Gastroesophageal sphincter (tissue), 4 donors: ENCODE results near the gene TULP1. TPM values are rescaled to one million over a fixed set of nuclear protein-coding genes. Genes with fewer than 3 reads are reported as not detected.
A peak's percentile ranks its signal among the peaks of the same experiment; 100 is the strongest.

Experiments
- ATAC-seq: fragments of 150-250 bp; one replicate; pipeline ENCODE4 v1.9.1; 2016; ENCODE audit warnings: mild to moderate bottlenecking, moderate library complexity
- H3K27ac ChIP-seq, 4 donors: fragments of 200-600 bp; sonication (generic) in 3 of 4; 1 replicate in 3 of 4; 2 replicates in 1 of 4; pipeline ENCODE4 v1.5.1; 2016 to 2019
- H3K27me3 ChIP-seq: fragments of 200-600 bp; sonication (generic); one replicate; pipeline ENCODE4 v1.5.1; 2019
- H3K36me3 ChIP-seq, 2 donors: fragments of 200-600 bp; sonication (generic); one replicate each; pipeline ENCODE4 v1.5.1; 2019; ENCODE audit warnings: control low read depth in 1 of 2
- H3K4me1 ChIP-seq, 3 donors: fragments of 200-600 bp; sonication (generic); 1 replicate in 2 of 3; 2 replicates in 1 of 3; pipeline ENCODE4 v1.5.1; 2016 to 2019; ENCODE audit warnings: control low read depth in 2 of 3
- H3K4me3 ChIP-seq, 2 donors: fragments of 200-600 bp; sonication (generic); one replicate each; pipeline ENCODE4 v1.5.1; 2019; ENCODE audit warnings: mild to moderate bottlenecking in 1 of 2, moderate library complexity in 1 of 2
- H3K9me3 ChIP-seq, 3 donors: fragments of 200-600 bp; sonication (generic); one replicate each; pipeline ENCODE4 v1.5.1; 2017 to 2019; ENCODE audit warnings: control low read depth in 2 of 3
- EP300 ChIP-seq: sonication (generic); formaldehyde crosslinking; IDR thresholded peaks from one replicate; pipeline ENCODE4 v1.6.1; 2017; ENCODE audit warnings: antibody characterized with exemption, mild to moderate bottlenecking
- POLR2A ChIP-seq, 2 donors: fragments of 450-650 bp; IDR thresholded peaks; one replicate each; pipeline ENCODE4 v1.6.1; 2017; ENCODE audit warnings: antibody characterized with exemption in 2 of 2, mild to moderate bottlenecking in 2 of 2, moderate library complexity in 1 of 2
- POLR2AphosphoS5 ChIP-seq: sonication (generic); formaldehyde crosslinking; IDR thresholded peaks from one replicate; pipeline ENCODE4 v1.6.1; 2017; ENCODE audit warnings: antibody characterized with exemption
- WGBS, 2 donors: methylation state at CpG; one replicate each; pipeline ENCODE4 v1.1.5; 2018; ENCODE audit warnings: low coverage in 1 of 2; 5-methylcytosine and 5-hydroxymethylcytosine counted together
- total RNA-seq, 4 donors: library from RNA; depleted of rRNA; stranded (reverse); fragments of >200 nt; gene quantifications; one replicate each; pipeline ENCODE4 v1.1.0, GENCODE V29; 2016
- TF ChIP-seq, protein P1 (sequence below), 4 experiments: fragments of 200-600 bp in 2 of 4; fragments of 450-650 bp in 2 of 4; sonication (generic) in 1 of 4; IDR thresholded peaks; one replicate each; pipeline ENCODE4 v1.5.1; 2017 to 2019; ENCODE audit warnings: antibody characterized with exemption in 4 of 4, mild to moderate bottlenecking in 2 of 4, moderate library complexity in 2 of 4

TULP1 gene
- total RNA-seq, 4 donors from 2014 or later, result 0.89 TPM; not detected in 3

DNA sequence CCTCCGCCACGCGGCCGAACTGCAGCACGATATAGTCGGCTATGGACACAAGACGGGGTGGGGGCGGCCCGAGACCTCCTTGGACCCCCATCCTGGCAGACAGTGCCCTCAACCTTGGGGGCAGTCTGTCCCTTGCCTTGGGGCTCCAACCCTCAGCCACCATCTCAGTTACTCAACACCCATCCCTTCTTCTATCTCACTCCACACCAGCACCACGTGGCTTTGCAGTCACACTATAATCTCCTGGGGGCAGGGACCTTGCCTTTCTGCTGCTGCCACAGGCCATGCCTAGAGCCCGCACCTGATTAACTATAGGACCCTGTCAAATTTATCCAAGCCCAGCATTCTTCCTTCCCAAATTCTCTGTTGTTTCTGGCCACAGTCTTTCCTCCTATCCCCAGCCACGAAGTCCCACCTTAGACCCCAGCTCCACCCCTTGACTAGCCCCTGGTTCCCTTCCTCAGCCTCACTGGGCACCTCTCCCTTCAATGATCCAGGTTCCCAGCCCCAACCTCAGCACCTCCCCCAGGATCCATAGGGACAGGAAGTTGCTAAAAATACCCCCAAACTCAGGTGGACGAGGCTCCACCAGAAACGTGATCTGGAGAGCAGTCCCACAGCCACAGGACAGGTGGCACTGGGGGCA, 14.2 kb downstream of the TULP1 start:
- peaks cover 10% of the 10 kb centered on the region for H3K27me3 ChIP-seq
- H3K27ac ChIP-seq, result peak overlapping the region in 3 of 4 donors; percentile 98 to 100 (median 99)
- no peaks in the 10 kb centered on the region for H3K9me3 ChIP-seq
- H3K4me1 ChIP-seq, result peaks cover 0 to 46% (median 17%) of the 10 kb centered on the region in 3 donors
- WGBS, 2 donors, result 52 to 67% methylated on average over 1 to 3 of the region's 14 CpGs
- no peak for TF ChIP-seq POLR2A (IDR thresholded peaks at IDR 0.05)
- TF ChIP-seq POLR2AphosphoS5, result no peak
- TF ChIP-seq, protein P1, sequence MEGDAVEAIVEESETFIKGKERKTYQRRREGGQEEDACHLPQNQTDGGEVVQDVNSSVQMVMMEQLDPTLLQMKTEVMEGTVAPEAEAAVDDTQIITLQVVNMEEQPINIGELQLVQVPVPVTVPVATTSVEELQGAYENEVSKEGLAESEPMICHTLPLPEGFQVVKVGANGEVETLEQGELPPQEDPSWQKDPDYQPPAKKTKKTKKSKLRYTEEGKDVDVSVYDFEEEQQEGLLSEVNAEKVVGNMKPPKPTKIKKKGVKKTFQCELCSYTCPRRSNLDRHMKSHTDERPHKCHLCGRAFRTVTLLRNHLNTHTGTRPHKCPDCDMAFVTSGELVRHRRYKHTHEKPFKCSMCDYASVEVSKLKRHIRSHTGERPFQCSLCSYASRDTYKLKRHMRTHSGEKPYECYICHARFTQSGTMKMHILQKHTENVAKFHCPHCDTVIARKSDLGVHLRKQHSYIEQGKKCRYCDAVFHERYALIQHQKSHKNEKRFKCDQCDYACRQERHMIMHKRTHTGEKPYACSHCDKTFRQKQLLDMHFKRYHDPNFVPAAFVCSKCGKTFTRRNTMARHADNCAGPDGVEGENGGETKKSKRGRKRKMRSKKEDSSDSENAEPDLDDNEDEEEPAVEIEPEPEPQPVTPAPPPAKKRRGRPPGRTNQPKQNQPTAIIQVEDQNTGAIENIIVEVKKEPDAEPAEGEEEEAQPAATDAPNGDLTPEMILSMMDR (IDR thresholded peaks at IDR 0.05), result no peak
- TF ChIP-seq EP300, result no peak
- no peak for ATAC-seq
- peak overlapping the region in 1 of 2 donors; percentile 96 for H3K4me3 ChIP-seq
- H3K36me3 ChIP-seq, result no peaks in the 10 kb centered on the region

DNA sequence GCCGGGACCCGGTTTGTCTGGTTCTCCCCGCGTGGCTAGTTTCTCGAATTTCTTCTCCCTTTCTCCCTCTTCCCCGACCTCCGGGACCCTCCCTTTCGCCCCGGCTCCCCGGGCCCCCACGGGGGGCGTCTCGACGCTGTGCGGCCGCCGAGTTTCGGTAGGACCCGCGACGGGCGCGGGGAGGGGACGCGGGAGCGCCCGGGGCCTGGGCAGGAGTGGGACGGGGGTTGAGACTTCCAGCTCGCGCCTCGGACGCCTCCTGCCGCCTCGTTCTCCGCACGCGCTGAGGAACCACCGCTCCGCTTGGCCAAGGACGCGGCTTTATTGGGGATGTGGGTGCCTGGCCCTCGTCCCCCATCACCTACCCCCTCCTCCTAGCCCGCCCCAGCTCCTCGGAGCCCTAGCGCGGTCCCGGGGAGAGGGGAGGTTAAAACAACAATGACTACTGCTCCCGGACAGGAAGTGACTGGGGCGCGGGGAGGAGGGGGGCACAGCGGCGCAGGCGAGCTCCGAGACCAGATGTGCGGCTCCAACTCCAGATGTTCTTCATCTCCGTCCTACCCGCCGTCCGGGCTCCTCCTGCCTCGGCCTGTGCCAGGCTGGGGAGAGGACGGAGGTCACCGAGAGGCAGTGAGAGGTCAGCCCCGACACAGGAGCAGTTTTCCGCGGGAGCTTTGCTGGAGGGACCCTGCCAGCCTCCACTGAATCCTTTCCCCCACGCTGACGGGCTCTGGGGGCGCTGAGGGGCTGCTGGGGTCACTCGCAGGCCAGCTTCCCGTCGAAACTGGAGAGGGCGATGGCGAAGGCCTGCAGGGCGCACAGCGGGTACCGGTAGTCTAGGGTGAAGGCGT, 14.9 kb downstream of the TULP1 start:
- TF ChIP-seq POLR2AphosphoS5, result peak; percentile 78
- TF ChIP-seq POLR2A (IDR thresholded peaks at IDR 0.05), result peak in 1 of 2 donors; percentile 42
- TF ChIP-seq, protein P1 (IDR thresholded peaks at IDR 0.05), result peak in 2 of 4 experiments; percentile 17 to 55
- no peak for TF ChIP-seq EP300
- no CpG with 5 or more reads among the region's 77 CpGs for WGBS, 2 donors
- peaks cover 0 to 53% (median 22%) of the 10 kb centered on the region in 3 donors for H3K4me1 ChIP-seq
- H3K27me3 ChIP-seq, result peaks cover 3% of the 10 kb centered on the region
- H3K4me3 ChIP-seq, result peak overlapping the region; percentile 77 to 96
- H3K9me3 ChIP-seq, result no peaks in the 10 kb centered on the region
- no peaks in the 10 kb centered on the region for H3K36me3 ChIP-seq
- H3K27ac ChIP-seq, result peak overlapping the region; percentile 92 to 100 (median 98)
- ATAC-seq, result peak; percentile 47

DNA sequence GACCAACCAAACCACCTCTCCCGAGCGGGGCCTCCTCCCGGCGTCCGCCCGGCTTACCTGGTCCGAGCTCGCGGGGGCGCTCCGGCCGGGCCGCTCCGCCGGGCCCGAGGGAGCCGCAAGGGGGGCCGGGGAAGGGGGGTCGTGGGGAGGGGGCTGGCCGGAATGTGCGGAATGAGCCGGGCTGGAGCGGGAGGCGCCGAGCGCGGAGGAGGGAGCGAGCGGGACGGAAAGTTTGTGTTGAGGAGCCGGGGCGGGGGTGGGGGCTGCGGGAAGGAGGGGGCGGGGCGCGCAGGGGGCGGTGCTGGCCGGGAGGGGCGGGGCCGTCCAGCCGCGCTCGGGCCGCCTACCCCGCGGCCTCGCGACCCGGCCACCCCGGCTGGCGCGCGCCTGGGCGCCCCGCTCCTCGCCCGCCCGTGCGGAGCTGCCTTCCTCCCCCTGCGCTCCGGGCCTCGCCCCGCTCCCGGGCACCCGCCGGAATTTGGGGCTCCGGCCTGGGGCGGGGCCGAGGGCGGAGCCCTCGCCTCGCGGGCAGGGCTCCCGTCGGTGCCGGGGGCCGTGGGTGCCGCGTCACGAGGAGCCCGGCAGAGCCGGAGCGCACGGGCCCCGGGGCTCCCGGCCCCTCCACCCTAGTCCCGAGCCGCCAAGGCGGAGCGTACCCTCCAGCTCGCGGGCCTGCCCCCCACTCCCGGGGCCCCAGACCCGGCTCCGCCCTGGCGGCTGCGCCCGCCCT, 15.7 kb downstream of the TULP1 start, which contains the start of gene TEAD3:
Gene TEAD3, minus strand, starts transcription at position 239 of the 730 bp plus-strand sequence.
- peak within 1 kb of the TSS; percentile 77 to 96 for H3K4me3 ChIP-seq
- no peaks in the 10 kb centered on the region for H3K9me3 ChIP-seq
- H3K4me1 ChIP-seq, result peaks cover 0 to 61% (median 27%) of the 10 kb centered on the region in 3 donors
- peak; percentile 70 for ATAC-seq
- peak within 1 kb of the TSS; percentile 92 to 100 (median 98) for H3K27ac ChIP-seq
- H3K27me3 ChIP-seq, result peaks cover 3% of the 10 kb centered on the region
- TF ChIP-seq, protein P1 (IDR thresholded peaks at IDR 0.05), result peak in 2 of 4 experiments; percentile 13 to 49
- TF ChIP-seq POLR2AphosphoS5, result no peak
- TF ChIP-seq POLR2A (IDR thresholded peaks at IDR 0.05), result peak; percentile 74 to 82
- no CpG with 5 or more reads among the region's 98 CpGs for whole genome bisulfite sequencing, 2 donors
- H3K36me3 ChIP-seq, result no peaks in the 10 kb centered on the region

DNA sequence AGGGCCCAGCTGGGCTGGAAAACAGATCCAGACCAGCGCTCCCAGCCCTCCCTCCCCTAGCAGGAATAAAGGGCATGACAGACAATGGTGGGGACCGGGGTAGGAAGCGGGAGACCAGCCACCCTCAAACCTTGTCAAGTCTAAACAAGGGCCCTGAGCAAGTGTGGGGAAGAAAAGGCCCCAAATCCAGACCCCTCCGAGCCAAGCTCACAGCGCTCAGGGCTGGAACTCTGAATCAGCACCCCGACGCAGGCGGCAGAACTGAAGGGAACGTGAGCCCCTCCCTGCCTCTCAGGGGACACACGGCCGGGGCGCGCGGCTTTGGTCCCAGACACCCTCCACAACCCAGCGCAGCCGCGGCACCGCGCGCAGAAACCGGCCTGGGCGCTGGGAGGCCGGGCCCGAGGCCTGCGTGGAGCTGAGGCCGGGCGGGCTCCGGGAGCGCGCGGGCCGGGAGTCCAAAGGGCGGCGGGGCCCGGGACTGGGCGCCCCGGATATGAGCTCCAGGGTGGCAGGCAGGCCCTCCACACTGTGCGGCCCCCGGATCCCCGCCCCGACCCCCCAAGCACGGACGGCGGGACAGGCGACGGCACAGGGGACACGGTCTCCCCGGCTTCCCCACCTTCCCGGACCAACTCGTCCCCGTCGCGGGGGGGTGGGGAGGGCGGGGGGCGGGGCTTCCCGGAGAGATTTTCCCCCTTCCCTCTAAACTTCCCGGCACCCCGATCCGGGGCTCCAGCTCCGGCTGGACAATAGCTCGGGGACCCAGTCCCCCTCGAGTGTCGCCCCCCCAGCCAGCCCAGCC, 16.5 kb downstream of the TULP1 start:
- H3K4me1 ChIP-seq, result peaks cover 0 to 69% (median 35%) of the 10 kb centered on the region in 3 donors
- H3K27ac ChIP-seq, result peak overlapping the region; percentile 90 to 100 (median 98)
- peaks cover 3% of the 10 kb centered on the region for H3K27me3 ChIP-seq
- WGBS, 2 donors, result no CpG with 5 or more reads among the region's 63 CpGs
- TF ChIP-seq, protein P1 (IDR thresholded peaks at IDR 0.05), result no peak
- TF ChIP-seq EP300 (no peak), POLR2AphosphoS5 (peak; percentile 15), POLR2A (IDR thresholded peaks at IDR 0.05) (peak in 1 of 2 donors; percentile 26)
- peak overlapping the region; percentile 77 to 96 for H3K4me3 ChIP-seq
- ATAC-seq, result peak; percentile 41
- H3K9me3 ChIP-seq, result no peaks in the 10 kb centered on the region
- H3K36me3 ChIP-seq, result no peaks in the 10 kb centered on the region
